HCT116 (cell line): ENCODE data around the gene CARS1.
"Not testable (repeated sequence)": the region's sequence is repeated elsewhere in the genome, so short reads cannot be mapped to it uniquely, and the experiment has no call there.

Source experiments
- EZH2 ChIP-seq: fragments of 200-600 bp; sonication (generic); IDR thresholded peaks from 2 replicates; pipeline ENCODE4 v1.6.1; 2017; ENCODE audit warnings: antibody characterized with exemption, mixed run types
- EZH2phosphoT487 ChIP-seq: fragments of 200-600 bp; IDR thresholded peaks from 2 replicates; pipeline ENCODE4 v1.6.1; 2018; ENCODE audit warnings: antibody characterized with exemption, borderline replicate concordance
- POLR2A ChIP-seq: IDR thresholded peaks from 2 replicates; pipeline ENCODE4 v1.7.0; 2011; ENCODE audit warnings: borderline replicate concordance; ENCODE audit not compliant: insufficient read depth, insufficient read length; ENCODE audit errors: extremely low read depth
- POLR2AphosphoS5 ChIP-seq: IDR thresholded peaks from 2 replicates; pipeline ENCODE4 v1.6.1; 2011; ENCODE audit warnings: mild to moderate bottlenecking, low read depth, low read length, moderate library complexity
- SIN3A ChIP-seq: IDR thresholded peaks from 2 replicates; pipeline ENCODE4 v1.6.1; 2012; ENCODE audit warnings: low read depth
- SP1 ChIP-seq: IDR thresholded peaks from 2 replicates; pipeline ENCODE4 v1.6.1; 2012; ENCODE audit warnings: low read depth
- ZNF274 ChIP-seq: fragments of 200-500 bp; sonication (Bioruptor generic); IDR thresholded peaks from 2 replicates; pipeline ENCODE4 v1.6.1; 2014; ENCODE audit warnings: mild to moderate bottlenecking, low read depth, low read length, inconsistent platforms
- TF ChIP-seq, protein P1 (sequence below), 3 experiments: fragments of 200-600 bp in 1 of 3; sonication (generic) in 1 of 3; IDR thresholded peaks in 2 of 3; conservative IDR thresholded peaks in 1 of 3; 2 replicates each; pipeline ENCODE4 v1.5.1; 2012 to 2017; ENCODE audit warnings: low read depth in 2 of 3, low read length in 2 of 3, antibody characterized with exemption in 1 of 3, borderline replicate concordance in 1 of 3, control low read depth in 1 of 3, mild to moderate bottlenecking in 1 of 3, mixed read lengths in 1 of 3, mixed run types in 1 of 3, moderate library complexity in 1 of 3; ENCODE audit not compliant: insufficient read depth in 1 of 3
- TF ChIP-seq, protein P2 (sequence below): IDR thresholded peaks from 2 replicates; pipeline ENCODE4 v1.6.1; 2012
- TF ChIP-seq, protein P3 (sequence below): IDR thresholded peaks from 2 replicates; pipeline ENCODE4 v1.6.1; 2012
- TF ChIP-seq, protein P4 (sequence below): IDR thresholded peaks from 2 replicates; pipeline ENCODE4 v1.6.1; 2012; ENCODE audit warnings: low read depth

DNA sequence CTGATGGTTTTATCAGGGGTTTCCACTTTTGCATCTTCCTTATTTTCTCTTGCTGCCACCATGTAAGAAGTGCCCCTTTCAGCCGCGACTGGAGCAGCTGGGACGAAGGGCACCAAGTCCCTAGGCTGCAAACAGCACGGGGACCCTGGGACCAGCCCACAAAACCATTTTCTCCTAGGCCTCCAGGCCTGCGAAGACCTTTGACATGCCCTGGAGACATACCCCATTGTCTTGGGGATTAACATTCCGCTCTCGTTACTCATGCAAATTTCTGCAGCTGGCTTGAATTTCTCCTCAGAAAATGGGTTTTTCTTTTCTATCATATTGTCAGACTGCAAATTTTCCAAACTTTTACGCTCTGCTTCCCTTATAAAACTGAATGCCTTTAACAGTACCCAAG is 6.7 kb upstream of the CARS1 start:
- TF ChIP-seq, protein P1, sequence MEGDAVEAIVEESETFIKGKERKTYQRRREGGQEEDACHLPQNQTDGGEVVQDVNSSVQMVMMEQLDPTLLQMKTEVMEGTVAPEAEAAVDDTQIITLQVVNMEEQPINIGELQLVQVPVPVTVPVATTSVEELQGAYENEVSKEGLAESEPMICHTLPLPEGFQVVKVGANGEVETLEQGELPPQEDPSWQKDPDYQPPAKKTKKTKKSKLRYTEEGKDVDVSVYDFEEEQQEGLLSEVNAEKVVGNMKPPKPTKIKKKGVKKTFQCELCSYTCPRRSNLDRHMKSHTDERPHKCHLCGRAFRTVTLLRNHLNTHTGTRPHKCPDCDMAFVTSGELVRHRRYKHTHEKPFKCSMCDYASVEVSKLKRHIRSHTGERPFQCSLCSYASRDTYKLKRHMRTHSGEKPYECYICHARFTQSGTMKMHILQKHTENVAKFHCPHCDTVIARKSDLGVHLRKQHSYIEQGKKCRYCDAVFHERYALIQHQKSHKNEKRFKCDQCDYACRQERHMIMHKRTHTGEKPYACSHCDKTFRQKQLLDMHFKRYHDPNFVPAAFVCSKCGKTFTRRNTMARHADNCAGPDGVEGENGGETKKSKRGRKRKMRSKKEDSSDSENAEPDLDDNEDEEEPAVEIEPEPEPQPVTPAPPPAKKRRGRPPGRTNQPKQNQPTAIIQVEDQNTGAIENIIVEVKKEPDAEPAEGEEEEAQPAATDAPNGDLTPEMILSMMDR (IDR thresholded peaks at IDR 0.05 in 2 of 3, conservative IDR thresholded peaks at IDR 0.05 in 1 of 3; ENCODE audit: borderline replicate concordance in 1 of 3, insufficient read depth in 1 of 3, low read depth in 2 of 3, low read length in 2 of 3): not testable (repeated sequence)
- TF ChIP-seq EZH2, EZH2phosphoT487, SP1, POLR2A, POLR2AphosphoS5, ZNF274, SIN3A: not testable (repeated sequence)
- TF ChIP-seq, protein P2, sequence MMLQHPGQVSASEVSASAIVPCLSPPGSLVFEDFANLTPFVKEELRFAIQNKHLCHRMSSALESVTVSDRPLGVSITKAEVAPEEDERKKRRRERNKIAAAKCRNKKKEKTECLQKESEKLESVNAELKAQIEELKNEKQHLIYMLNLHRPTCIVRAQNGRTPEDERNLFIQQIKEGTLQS: not testable (repeated sequence)
- TF ChIP-seq, protein P3, sequence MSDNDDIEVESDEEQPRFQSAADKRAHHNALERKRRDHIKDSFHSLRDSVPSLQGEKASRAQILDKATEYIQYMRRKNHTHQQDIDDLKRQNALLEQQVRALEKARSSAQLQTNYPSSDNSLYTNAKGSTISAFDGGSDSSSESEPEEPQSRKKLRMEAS: not testable (repeated sequence)
- TF ChIP-seq, protein P4, sequence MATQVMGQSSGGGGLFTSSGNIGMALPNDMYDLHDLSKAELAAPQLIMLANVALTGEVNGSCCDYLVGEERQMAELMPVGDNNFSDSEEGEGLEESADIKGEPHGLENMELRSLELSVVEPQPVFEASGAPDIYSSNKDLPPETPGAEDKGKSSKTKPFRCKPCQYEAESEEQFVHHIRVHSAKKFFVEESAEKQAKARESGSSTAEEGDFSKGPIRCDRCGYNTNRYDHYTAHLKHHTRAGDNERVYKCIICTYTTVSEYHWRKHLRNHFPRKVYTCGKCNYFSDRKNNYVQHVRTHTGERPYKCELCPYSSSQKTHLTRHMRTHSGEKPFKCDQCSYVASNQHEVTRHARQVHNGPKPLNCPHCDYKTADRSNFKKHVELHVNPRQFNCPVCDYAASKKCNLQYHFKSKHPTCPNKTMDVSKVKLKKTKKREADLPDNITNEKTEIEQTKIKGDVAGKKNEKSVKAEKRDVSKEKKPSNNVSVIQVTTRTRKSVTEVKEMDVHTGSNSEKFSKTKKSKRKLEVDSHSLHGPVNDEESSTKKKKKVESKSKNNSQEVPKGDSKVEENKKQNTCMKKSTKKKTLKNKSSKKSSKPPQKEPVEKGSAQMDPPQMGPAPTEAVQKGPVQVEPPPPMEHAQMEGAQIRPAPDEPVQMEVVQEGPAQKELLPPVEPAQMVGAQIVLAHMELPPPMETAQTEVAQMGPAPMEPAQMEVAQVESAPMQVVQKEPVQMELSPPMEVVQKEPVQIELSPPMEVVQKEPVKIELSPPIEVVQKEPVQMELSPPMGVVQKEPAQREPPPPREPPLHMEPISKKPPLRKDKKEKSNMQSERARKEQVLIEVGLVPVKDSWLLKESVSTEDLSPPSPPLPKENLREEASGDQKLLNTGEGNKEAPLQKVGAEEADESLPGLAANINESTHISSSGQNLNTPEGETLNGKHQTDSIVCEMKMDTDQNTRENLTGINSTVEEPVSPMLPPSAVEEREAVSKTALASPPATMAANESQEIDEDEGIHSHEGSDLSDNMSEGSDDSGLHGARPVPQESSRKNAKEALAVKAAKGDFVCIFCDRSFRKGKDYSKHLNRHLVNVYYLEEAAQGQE: not testable (repeated sequence)
